ENCODE data around the gene GAL.

DNA sequence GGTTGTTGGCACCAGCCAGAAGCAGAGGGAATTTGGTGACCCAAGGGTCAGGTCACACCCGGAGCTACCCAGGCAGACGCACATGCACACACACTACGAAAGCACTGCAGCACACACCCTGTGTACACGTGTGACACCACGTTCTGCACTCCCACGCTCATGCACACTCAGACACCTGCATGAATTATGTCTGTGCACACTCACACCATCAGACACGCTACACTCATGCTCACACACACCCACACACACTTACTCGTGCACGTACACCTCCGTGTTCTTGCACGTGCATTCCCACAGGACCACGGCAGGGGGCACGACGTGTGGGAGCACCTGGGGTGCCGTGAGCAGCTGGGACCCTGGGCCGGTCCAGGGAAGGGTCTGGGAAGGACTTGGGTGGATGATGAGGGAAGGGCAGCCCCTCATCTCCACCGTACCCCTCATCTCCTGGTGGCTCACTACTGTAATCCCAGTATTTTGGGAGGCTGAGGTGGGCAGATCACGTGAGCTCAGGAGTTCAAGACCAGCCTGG is 20.8 kb upstream of the GAL start:
- TF ChIP-seq, protein P1, sequence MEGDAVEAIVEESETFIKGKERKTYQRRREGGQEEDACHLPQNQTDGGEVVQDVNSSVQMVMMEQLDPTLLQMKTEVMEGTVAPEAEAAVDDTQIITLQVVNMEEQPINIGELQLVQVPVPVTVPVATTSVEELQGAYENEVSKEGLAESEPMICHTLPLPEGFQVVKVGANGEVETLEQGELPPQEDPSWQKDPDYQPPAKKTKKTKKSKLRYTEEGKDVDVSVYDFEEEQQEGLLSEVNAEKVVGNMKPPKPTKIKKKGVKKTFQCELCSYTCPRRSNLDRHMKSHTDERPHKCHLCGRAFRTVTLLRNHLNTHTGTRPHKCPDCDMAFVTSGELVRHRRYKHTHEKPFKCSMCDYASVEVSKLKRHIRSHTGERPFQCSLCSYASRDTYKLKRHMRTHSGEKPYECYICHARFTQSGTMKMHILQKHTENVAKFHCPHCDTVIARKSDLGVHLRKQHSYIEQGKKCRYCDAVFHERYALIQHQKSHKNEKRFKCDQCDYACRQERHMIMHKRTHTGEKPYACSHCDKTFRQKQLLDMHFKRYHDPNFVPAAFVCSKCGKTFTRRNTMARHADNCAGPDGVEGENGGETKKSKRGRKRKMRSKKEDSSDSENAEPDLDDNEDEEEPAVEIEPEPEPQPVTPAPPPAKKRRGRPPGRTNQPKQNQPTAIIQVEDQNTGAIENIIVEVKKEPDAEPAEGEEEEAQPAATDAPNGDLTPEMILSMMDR (IDR thresholded peaks at IDR 0.05): no peak
- no peak for TF ChIP-seq POLR2A (IDR thresholded peaks at IDR 0.05)
- TF ChIP-seq POLR2AphosphoS5 (IDR thresholded peaks at IDR 0.05): no peak
- TF ChIP-seq EP300 (IDR thresholded peaks at IDR 0.05): no peak

All from suprapubic skin (tissue), 4 donors.